D721Med (cell line): ENCODE measurements around the gene ATOSA.

ENCODE experiments used
- DNase-seq: peaks from one replicate; pipeline ENCODE4 v3.0.0; 2011; ENCODE audit warnings: low spot score; ENCODE audit not compliant: insufficient read length
- FAIRE-seq: peaks from 2 replicates; lab custom pipeline; 2011; peaks lifted over from hg19 to GRCh38; lab: Jason Lieb, UNC
- CTCF ChIP-seq: IDR thresholded peaks from 2 replicates; pipeline ENCODE4 v1.5.1; 2012; ENCODE audit warnings: mild to moderate bottlenecking, control low read depth; ENCODE audit not compliant: insufficient read depth; ENCODE audit errors: missing control alignments

Gene ATOSA

GRCh38 chr15:52668133-52668532 lies 11.1 kb downstream of the ATOSA start:
- DNase-seq: no peak
- no peak for FAIRE-seq
- TF ChIP-seq CTCF: no peak

GRCh38 chr15:52667597-52667996 lies 11.6 kb downstream of the ATOSA start:
- DNase-seq: no peak
- no peak for TF ChIP-seq CTCF
- FAIRE-seq: no peak

GRCh38 chr15:52663536-52664294 lies 15.5 kb downstream of the ATOSA start:
- DNase-seq (no peak), FAIRE-seq (no peak)
- no peak for TF ChIP-seq CTCF

- no peak for TF ChIP-seq CTCF
- DNase-seq: no peak
- FAIRE-seq: no peak
These were observed 17.3 kb downstream of the ATOSA start for GRCh38 chr15:52661909-52662308.

GRCh38 chr15:52660192-52660591 lies 19.0 kb downstream of the ATOSA start:
- no peak for TF ChIP-seq CTCF
- DNase-seq (no peak), FAIRE-seq (no peak)

- TF ChIP-seq CTCF: no peak
- no peak for FAIRE-seq
- DNase-seq: no peak
These were observed 20.2 kb downstream of the ATOSA start for GRCh38 chr15:52658955-52659354.

GRCh38 chr15:52657338-52657737 lies 21.9 kb downstream of the ATOSA start:
- TF ChIP-seq CTCF: no peak
- no peak for FAIRE-seq
- DNase-seq: no peak
